Measurements from ENCODE around the gene SYVN1.

The SYVN1 gene

GRCh38 chr11:65107751-65108468 lies 26.4 kb downstream of the SYVN1 start:
- no peak overlapping the region for H2AFZ ChIP-seq (ENCODE audit: low read length)
- H3K27me3 ChIP-seq (ENCODE audit: insufficient read depth, low read length, poor library complexity, severe bottlenecking), result no peaks in the 10 kb centered on the region
- H3K4me1 ChIP-seq (ENCODE audit: insufficient read depth, low read length, poor library complexity, severe bottlenecking), result peaks cover 14% of the 10 kb centered on the region
- peaks cover 5% of the 10 kb centered on the region; the same call in 1 of the 2 replicates for H3F3A ChIP-seq (ENCODE audit: low read depth)
- TF ChIP-seq, protein P1, sequence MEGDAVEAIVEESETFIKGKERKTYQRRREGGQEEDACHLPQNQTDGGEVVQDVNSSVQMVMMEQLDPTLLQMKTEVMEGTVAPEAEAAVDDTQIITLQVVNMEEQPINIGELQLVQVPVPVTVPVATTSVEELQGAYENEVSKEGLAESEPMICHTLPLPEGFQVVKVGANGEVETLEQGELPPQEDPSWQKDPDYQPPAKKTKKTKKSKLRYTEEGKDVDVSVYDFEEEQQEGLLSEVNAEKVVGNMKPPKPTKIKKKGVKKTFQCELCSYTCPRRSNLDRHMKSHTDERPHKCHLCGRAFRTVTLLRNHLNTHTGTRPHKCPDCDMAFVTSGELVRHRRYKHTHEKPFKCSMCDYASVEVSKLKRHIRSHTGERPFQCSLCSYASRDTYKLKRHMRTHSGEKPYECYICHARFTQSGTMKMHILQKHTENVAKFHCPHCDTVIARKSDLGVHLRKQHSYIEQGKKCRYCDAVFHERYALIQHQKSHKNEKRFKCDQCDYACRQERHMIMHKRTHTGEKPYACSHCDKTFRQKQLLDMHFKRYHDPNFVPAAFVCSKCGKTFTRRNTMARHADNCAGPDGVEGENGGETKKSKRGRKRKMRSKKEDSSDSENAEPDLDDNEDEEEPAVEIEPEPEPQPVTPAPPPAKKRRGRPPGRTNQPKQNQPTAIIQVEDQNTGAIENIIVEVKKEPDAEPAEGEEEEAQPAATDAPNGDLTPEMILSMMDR (conservative IDR thresholded peaks at IDR 0.05; ENCODE audit: low read length), result no peak
- no peak for TF ChIP-seq EZH2phosphoT487 (IDR thresholded peaks at IDR 0.05; ENCODE audit: borderline replicate concordance)
- no peaks in the 10 kb centered on the region for H3K9me3 ChIP-seq (ENCODE audit: insufficient read depth, low read depth, low read length)
- H3K4me3 ChIP-seq (ENCODE audit: low read length, poor library complexity, severe bottlenecking), result no peak overlapping the region
- peaks cover 13% of the 10 kb centered on the region; the same call in 1 of the 2 replicates for H3K36me3 ChIP-seq (ENCODE audit: insufficient read depth, low read length)
- H3K9ac ChIP-seq (ENCODE audit: low read depth, low read length, poor library complexity, severe bottlenecking), result no peak overlapping the region
- peaks cover 11% of the 10 kb centered on the region; the same call in 1 of the 2 replicates for H3K79me2 ChIP-seq (ENCODE audit: insufficient read depth, low read length)
- H3K9me2 ChIP-seq (replicated peaks; ENCODE audit: low read depth, low read length), result no peaks in the 10 kb centered on the region
- H3K4me2 ChIP-seq (ENCODE audit: low read depth, low read length, poor library complexity, severe bottlenecking), result no peak overlapping the region
- peaks cover 6% of the 10 kb centered on the region for H4K20me1 ChIP-seq (ENCODE audit: insufficient read depth, low read length, poor library complexity, severe bottlenecking)

DNA sequence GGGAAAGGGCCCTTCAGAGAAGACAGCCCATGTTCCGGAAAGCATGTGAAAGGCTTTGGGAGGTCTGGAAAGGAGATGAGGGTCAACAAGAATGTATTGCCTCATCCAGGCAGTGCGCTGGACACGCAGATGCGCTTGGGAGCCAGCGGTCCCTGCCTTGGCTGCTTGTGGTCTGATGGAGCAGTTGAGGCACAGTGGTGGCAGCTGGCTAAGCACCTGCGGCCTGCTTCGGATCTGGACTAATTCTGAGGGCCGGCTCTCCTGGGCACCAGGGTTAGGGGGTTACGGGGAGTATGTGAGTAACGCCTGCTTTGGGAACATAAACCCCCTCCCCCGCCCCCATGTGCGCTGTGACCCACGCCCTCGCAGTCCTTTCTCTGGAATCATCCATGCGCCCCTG lies 27.2 kb downstream of the SYVN1 start:
- H3K4me2 ChIP-seq (ENCODE audit: low read depth, low read length, poor library complexity, severe bottlenecking), result no peak overlapping the region
- H3K27me3 ChIP-seq (ENCODE audit: insufficient read depth, low read length, poor library complexity, severe bottlenecking), result no peaks in the 10 kb centered on the region
- no peaks in the 10 kb centered on the region for H3K9me3 ChIP-seq (ENCODE audit: insufficient read depth, low read depth, low read length)
- H3K79me2 ChIP-seq (ENCODE audit: insufficient read depth, low read length), result peaks cover 11% of the 10 kb centered on the region; the same call in 1 of the 2 replicates
- H3K4me3 ChIP-seq (ENCODE audit: low read length, poor library complexity, severe bottlenecking), result no peak overlapping the region
- H2AFZ ChIP-seq (ENCODE audit: low read length), result no peak overlapping the region
- peaks cover 13% of the 10 kb centered on the region; the same call in 1 of the 2 replicates for H3K36me3 ChIP-seq (ENCODE audit: insufficient read depth, low read length)
- H4K20me1 ChIP-seq (ENCODE audit: insufficient read depth, low read length, poor library complexity, severe bottlenecking), result peaks cover 6% of the 10 kb centered on the region
- no peaks in the 10 kb centered on the region for H3K9me2 ChIP-seq (replicated peaks; ENCODE audit: low read depth, low read length)
- H3K9ac ChIP-seq (ENCODE audit: low read depth, low read length, poor library complexity, severe bottlenecking), result no peak overlapping the region
- H3K4me1 ChIP-seq (ENCODE audit: insufficient read depth, low read length, poor library complexity, severe bottlenecking), result peaks cover 10% of the 10 kb centered on the region
- peaks cover 5% of the 10 kb centered on the region; the same call in 1 of the 2 replicates for H3F3A ChIP-seq (ENCODE audit: low read depth)
- no peak for TF ChIP-seq EZH2phosphoT487 (IDR thresholded peaks at IDR 0.05; ENCODE audit: borderline replicate concordance)
- TF ChIP-seq, protein P1 (conservative IDR thresholded peaks at IDR 0.05; ENCODE audit: low read length), result no peak

DNA sequence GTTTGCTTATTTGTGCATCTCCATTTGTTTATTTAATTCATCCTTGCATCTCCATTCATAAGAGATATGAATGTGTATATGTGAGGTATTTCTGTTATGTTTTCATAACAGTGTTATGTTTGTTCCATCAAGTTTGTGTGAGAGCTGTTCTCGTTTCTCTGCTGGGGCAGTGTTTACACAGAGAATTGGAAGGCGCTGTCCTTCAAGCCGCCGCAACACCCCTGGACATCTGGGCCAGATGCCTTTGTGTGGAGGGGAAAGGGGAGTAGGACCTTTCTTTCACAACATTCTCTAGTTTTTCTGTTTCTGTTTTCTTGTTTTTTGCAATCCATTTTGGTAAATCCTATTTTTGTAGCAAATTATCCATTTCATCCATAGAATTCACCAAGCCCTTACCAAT lies 29.7 kb downstream of the SYVN1 start:
- no peaks in the 10 kb centered on the region for H3K9me2 ChIP-seq (replicated peaks; ENCODE audit: low read depth, low read length)
- no peaks in the 10 kb centered on the region for H3K9me3 ChIP-seq (ENCODE audit: insufficient read depth, low read depth, low read length)
- peaks cover 18% of the 10 kb centered on the region; the same call in 1 of the 2 replicates for H3K79me2 ChIP-seq (ENCODE audit: insufficient read depth, low read length)
- peaks cover 4% of the 10 kb centered on the region for H3K4me1 ChIP-seq (ENCODE audit: insufficient read depth, low read length, poor library complexity, severe bottlenecking)
- no peaks in the 10 kb centered on the region for H3F3A ChIP-seq (ENCODE audit: low read depth)
- H4K20me1 ChIP-seq (ENCODE audit: insufficient read depth, low read length, poor library complexity, severe bottlenecking), result no peaks in the 10 kb centered on the region
- H3K27me3 ChIP-seq (ENCODE audit: insufficient read depth, low read length, poor library complexity, severe bottlenecking), result no peaks in the 10 kb centered on the region
- no peak overlapping the region for H3K4me2 ChIP-seq (ENCODE audit: low read depth, low read length, poor library complexity, severe bottlenecking)
- H3K36me3 ChIP-seq (ENCODE audit: insufficient read depth, low read length), result peaks cover 11% of the 10 kb centered on the region; the same call in 1 of the 2 replicates
- TF ChIP-seq, protein P1 (conservative IDR thresholded peaks at IDR 0.05; ENCODE audit: low read length), result no peak
- TF ChIP-seq EZH2phosphoT487 (IDR thresholded peaks at IDR 0.05; ENCODE audit: borderline replicate concordance), result no peak
- no peak overlapping the region for H3K4me3 ChIP-seq (ENCODE audit: low read length, poor library complexity, severe bottlenecking)
- H3K9ac ChIP-seq (ENCODE audit: low read depth, low read length, poor library complexity, severe bottlenecking), result no peak overlapping the region
- H2AFZ ChIP-seq (ENCODE audit: low read length), result no peak overlapping the region

Measured in Loucy (cell line).